Keratinocyte (primary cell): Measurements from ENCODE around the gene PLEKHA8. TPM values are rescaled to one million over a fixed set of nuclear protein-coding genes. Genes with fewer than 3 reads are reported as not detected.

ENCODE experiments used
- DNase-seq: peaks from one replicate; pipeline ENCODE4 v3.0.0-alpha.2; 2011; ENCODE audit warnings: low read depth, missing footprints, low spot score
- FAIRE-seq: peaks from 2 replicates; lab custom pipeline; 2011; peaks lifted over from hg19 to GRCh38; lab: Jason Lieb, UNC
- H2AFZ ChIP-seq: 2 replicates; pipeline ENCODE4 v1.6.0; 2012; ENCODE audit warnings: low read length, control low read depth, inconsistent platforms; ENCODE audit not compliant: control insufficient read depth
- H3K27ac ChIP-seq: 2 replicates; pipeline ENCODE4 v1.5.1; 2011; ENCODE audit warnings: low read length; ENCODE audit not compliant: control insufficient read depth, insufficient read depth
- H3K27me3 ChIP-seq: 3 replicates; pipeline ENCODE4 v1.6.0; 2011; ENCODE audit warnings: low read length; ENCODE audit not compliant: control insufficient read depth, insufficient read depth; ENCODE audit errors: extremely low read depth
- H3K36me3 ChIP-seq, 2 experiments: 2 replicates in 1 of 2; 3 replicates in 1 of 2; pipeline ENCODE4 v1.5.1; 2011; ENCODE audit warnings: low read length in 2 of 2, mild to moderate bottlenecking in 1 of 2; ENCODE audit not compliant: control insufficient read depth in 2 of 2, insufficient read depth in 2 of 2; ENCODE audit errors: extremely low read depth in 1 of 2
- H3K4me1 ChIP-seq: 3 replicates; pipeline ENCODE4 v1.5.1; 2011; ENCODE audit warnings: low read length; ENCODE audit not compliant: control insufficient read depth, insufficient read depth; ENCODE audit errors: extremely low read depth
- H3K4me2 ChIP-seq: 3 replicates; pipeline ENCODE4 v1.6.0; 2011; ENCODE audit warnings: low read depth, low read length; ENCODE audit not compliant: control insufficient read depth, insufficient read depth; ENCODE audit errors: extremely low read depth
- H3K4me3 ChIP-seq, 3 experiments: fragments of 200-600 bp in 1 of 3; sonication (generic) in 1 of 3; 2 replicates in 2 of 3; 3 replicates in 1 of 3; pipeline ENCODE4 v1.5.1; 2011 to 2016; ENCODE audit warnings: low read length in 3 of 3, mild to moderate bottlenecking in 3 of 3, control low read depth in 2 of 3, inconsistent platforms in 1 of 3, low read depth in 1 of 3, mixed read lengths in 1 of 3, mixed run types in 1 of 3, moderate library complexity in 1 of 3; ENCODE audit not compliant: control insufficient read depth in 2 of 3, insufficient read depth in 2 of 3; ENCODE audit errors: extremely low read depth in 1 of 3
- H3K79me2 ChIP-seq: 2 replicates; pipeline ENCODE4 v1.6.0; 2012; ENCODE audit warnings: low read length; ENCODE audit not compliant: control insufficient read depth, insufficient read depth
- H3K9ac ChIP-seq: 3 replicates; pipeline ENCODE4 v1.6.0; 2011; ENCODE audit warnings: low read length; ENCODE audit not compliant: control insufficient read depth, insufficient read depth; ENCODE audit errors: extremely low read depth
- H3K9me1 ChIP-seq: 3 replicates; pipeline ENCODE4 v1.6.0; 2011; ENCODE audit warnings: low read length; ENCODE audit not compliant: control insufficient read depth, insufficient read depth; ENCODE audit errors: extremely low read depth
- H3K9me3 ChIP-seq: 2 replicates; pipeline ENCODE4 v1.5.1; 2012; ENCODE audit warnings: low read depth, low read length; ENCODE audit not compliant: control insufficient read depth
- H4K20me1 ChIP-seq: 3 replicates; pipeline ENCODE4 v1.6.0; 2011; ENCODE audit warnings: low read length; ENCODE audit not compliant: control insufficient read depth, insufficient read depth; ENCODE audit errors: extremely low read depth
- EZH2 ChIP-seq: IDR thresholded peaks from one replicate; pipeline ENCODE4 v1.6.1; 2012; ENCODE audit warnings: inconsistent platforms, mild to moderate bottlenecking, low read length, moderate library complexity
- dilution Hi-C: fragments of 300-500 bp; cut with MboI; formaldehyde crosslinking; loops from one replicate; pipeline ENCODE4 v1.7.0; 2020; ENCODE audit warnings: low sequenced_read_pairs; ENCODE audit not compliant: extremely low pct_ligation_motif_present
- polyA plus RNA-seq, 5 experiments: library from polyadenylated mRNA; depleted of rRNA in 3 of 5; stranded (reverse) in 3 of 5; stranded (forward) in 1 of 5; unstranded in 1 of 5; fragments of >200 nt; gene quantifications; 1 replicate in 1 of 5; 2 replicates in 3 of 5; 3 replicates in 1 of 5; pipeline versions ENCODE4 v1.2.1 to v1.2.3, GENCODE V29; 2011 to 2012; ENCODE audit warnings: missing spikeins in 2 of 5, low read depth in 1 of 5, low replicate concordance in 1 of 5
- TF ChIP-seq, protein P1 (sequence below), 3 experiments: IDR thresholded peaks in 1 of 3; conservative IDR thresholded peaks in 1 of 3; optimal IDR thresholded peaks in 1 of 3; 2 replicates in 2 of 3; 3 replicates in 1 of 3; pipeline versions ENCODE3 to v1.5.1; 2011; ENCODE audit warnings: low read length in 3 of 3, mild to moderate bottlenecking in 3 of 3, moderate library complexity in 2 of 3, control low read depth in 1 of 3, inconsistent platforms in 1 of 3; ENCODE audit not compliant: insufficient read depth in 2 of 3; ENCODE audit errors: extremely low read depth in 1 of 3

Gene PLEKHA8
- polyA plus RNA-seq, 1 donor (not counting 4 experiments of a cell fraction or from before 2014, with no cell fraction given): 9.6 TPM

- Histone ChIP-seq H3K9ac (no peak overlapping the region), H3K4me2 (no peak overlapping the region), H2AFZ (no peak overlapping the region), H3K9me1 (no peaks in the 10 kb centered on the region), H3K4me3 (no peak overlapping the region), H3K27me3 (no peaks in the 10 kb centered on the region), H3K27ac (no peak overlapping the region), H4K20me1 (no peaks in the 10 kb centered on the region), H3K4me1 (peaks cover 2% of the 10 kb centered on the region), H3K79me2 (peaks cover 7% of the 10 kb centered on the region), H3K9me3 (no peaks in the 10 kb centered on the region), H3K36me3 (peaks cover 3 to 6% of the 10 kb centered on the region in 2 experiments)
- TF ChIP-seq EZH2: no peak
- TF ChIP-seq, protein P1, sequence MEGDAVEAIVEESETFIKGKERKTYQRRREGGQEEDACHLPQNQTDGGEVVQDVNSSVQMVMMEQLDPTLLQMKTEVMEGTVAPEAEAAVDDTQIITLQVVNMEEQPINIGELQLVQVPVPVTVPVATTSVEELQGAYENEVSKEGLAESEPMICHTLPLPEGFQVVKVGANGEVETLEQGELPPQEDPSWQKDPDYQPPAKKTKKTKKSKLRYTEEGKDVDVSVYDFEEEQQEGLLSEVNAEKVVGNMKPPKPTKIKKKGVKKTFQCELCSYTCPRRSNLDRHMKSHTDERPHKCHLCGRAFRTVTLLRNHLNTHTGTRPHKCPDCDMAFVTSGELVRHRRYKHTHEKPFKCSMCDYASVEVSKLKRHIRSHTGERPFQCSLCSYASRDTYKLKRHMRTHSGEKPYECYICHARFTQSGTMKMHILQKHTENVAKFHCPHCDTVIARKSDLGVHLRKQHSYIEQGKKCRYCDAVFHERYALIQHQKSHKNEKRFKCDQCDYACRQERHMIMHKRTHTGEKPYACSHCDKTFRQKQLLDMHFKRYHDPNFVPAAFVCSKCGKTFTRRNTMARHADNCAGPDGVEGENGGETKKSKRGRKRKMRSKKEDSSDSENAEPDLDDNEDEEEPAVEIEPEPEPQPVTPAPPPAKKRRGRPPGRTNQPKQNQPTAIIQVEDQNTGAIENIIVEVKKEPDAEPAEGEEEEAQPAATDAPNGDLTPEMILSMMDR (optimal IDR thresholded peaks at IDR 0.05 in 1 of 3, IDR thresholded peaks at IDR 0.05 in 1 of 3, conservative IDR thresholded peaks at IDR 0.05 in 1 of 3; ENCODE audit: extremely low read depth in 1 of 3, insufficient read depth in 2 of 3, low read length in 3 of 3): no peak
- DNase-seq (no peak), FAIRE-seq (no peak)
- dilution Hi-C loops: no loop called here
Observed at GRCh38 chr7:30046127-30046770, 18.0 kb downstream of the PLEKHA8 start.

- Histone ChIP-seq H3K27ac (no peak overlapping the region), H3K79me2 (peaks cover under 1% of the 10 kb centered on the region), H4K20me1 (no peaks in the 10 kb centered on the region), H3K4me3 (no peak overlapping the region), H3K9me3 (no peaks in the 10 kb centered on the region), H3K4me1 (no peaks in the 10 kb centered on the region), H3K27me3 (no peaks in the 10 kb centered on the region), H2AFZ (no peak overlapping the region), H3K4me2 (no peak overlapping the region), H3K9ac (no peak overlapping the region), H3K9me1 (no peaks in the 10 kb centered on the region), H3K36me3 (peaks cover 0 to 9% of the 10 kb centered on the region in 2 experiments)
- dilution Hi-C loops: no loop called here
- TF ChIP-seq, protein P1 (optimal IDR thresholded peaks at IDR 0.05 in 1 of 3, IDR thresholded peaks at IDR 0.05 in 1 of 3, conservative IDR thresholded peaks at IDR 0.05 in 1 of 3; ENCODE audit: extremely low read depth in 1 of 3, insufficient read depth in 2 of 3, low read length in 3 of 3): no peak
- TF ChIP-seq EZH2: no peak
- FAIRE-seq (no peak), DNase-seq (no peak)
Observed at GRCh38 chr7:30047124-30047523, 18.9 kb downstream of the PLEKHA8 start.
